DMS153 treated with DMSO at 0.1 percent for 48 hours (cell line): ENCODE data around the gene RTCB.

Experiments
- DNase-seq: peaks from one replicate; lab custom pipeline; 2025; ENCODE audit not compliant: unreplicated experiment; lab: John Stamatoyannopoulos, UW

Gene RTCB

GRCh38 chr22:32411829-32412592 lies at the start of gene RTCB:
RTCB (minus strand) TSS chr22:32412247; CDS start chr22:32412156, 91 bp downstream.
- DNase-seq = peak; percentile 78

- DNase-seq = no peak
These were observed 45.0 kb upstream of the RTCB start for GRCh38 chr22:32457031-32457430.

GRCh38 chr22:32448980-32449379 lies 36.9 kb upstream of the RTCB start:
- no peak for DNase-seq

GRCh38 chr22:32446321-32446720 lies 34.3 kb upstream of the RTCB start:
- no peak for DNase-seq

- peak; percentile 4 for DNase-seq
These were observed 32.0 kb upstream of the RTCB start for GRCh38 chr22:32444068-32444467.

GRCh38 chr22:32430352-32430751 lies 18.3 kb upstream of the RTCB start:
- no peak for DNase-seq

- no peak for DNase-seq
These were observed 14.8 kb upstream of the RTCB start for GRCh38 chr22:32426881-32427280.

GRCh38 chr22:32423664-32424063 lies 11.6 kb upstream of the RTCB start:
- DNase-seq = no peak

GRCh38 chr22:32422062-32422461 lies 10.0 kb upstream of the RTCB start:
- no peak for DNase-seq

- DNase-seq = no peak
These were observed 9.4 kb upstream of the RTCB start for GRCh38 chr22:32421484-32421883.

- DNase-seq = no peak
These were observed 5.9 kb upstream of the RTCB start for GRCh38 chr22:32417906-32418305.

GRCh38 chr22:32416556-32417085 lies 4.6 kb upstream of the RTCB start:
- DNase-seq = no peak

GRCh38 chr22:32414191-32414590 lies 2.1 kb upstream of the RTCB start:
- DNase-seq = no peak

- no peak for DNase-seq
These were observed 1.7 kb upstream of the RTCB start for GRCh38 chr22:32413719-32414118.

- DNase-seq = no peak
These were observed 645 bp downstream of the RTCB start for GRCh38 chr22:32411402-32411801.

GRCh38 chr22:32410459-32410858 lies 1.6 kb downstream of the RTCB start:
- no peak for DNase-seq

GRCh38 chr22:32409977-32410376 lies 2.1 kb downstream of the RTCB start:
- DNase-seq = no peak

- no peak for DNase-seq
These were observed 4.1 kb downstream of the RTCB start for GRCh38 chr22:32407936-32408335.

GRCh38 chr22:32407312-32407711 lies 4.7 kb downstream of the RTCB start:
- no peak for DNase-seq

GRCh38 chr22:32404021-32404420 lies 8.0 kb downstream of the RTCB start:
- DNase-seq = no peak

GRCh38 chr22:32401486-32401885 lies 10.6 kb downstream of the RTCB start:
- no peak for DNase-seq

- DNase-seq = no peak
These were observed 15.3 kb downstream of the RTCB start for GRCh38 chr22:32396746-32397145.

GRCh38 chr22:32396255-32396654 lies 15.8 kb downstream of the RTCB start:
- no peak for DNase-seq
